GM12878 (cell line): Measurements from ENCODE around the gene HLA-DQB1. TPM values are rescaled to one million over a fixed set of nuclear protein-coding genes. Genes with fewer than 3 reads are reported as not detected.

Source experiments
- ATAC-seq: fragments of 200-7000 bp; cut with Tn5 transposase; 3 replicates; pipeline ENCODE4 v1.9.1; 2020; ENCODE audit warnings: mild to moderate bottlenecking, moderate library complexity
- BruUV-seq: library from RNA; stranded (reverse); fragments of 400-500 nt; replicated peaks from 2 replicates; lab custom pipeline; 2021; lab: Mats Ljungman, UMichigan
- CTCF ChIA-PET: fragments of 300-600 bp; sonication (Branson Sonifier 250); formaldehyde crosslinking; extraction: SDS; loops from one replicate; lab custom pipeline; 2021; ENCODE audit warnings: inconsistent platforms; lab: Yijun Ruan, JAX
- POLR2A ChIA-PET: fragments of 350-600 bp; formaldehyde crosslinking; extraction: SDS; loops from one replicate; lab custom pipeline; 2021; ENCODE audit warnings: inconsistent platforms; lab: Charles Lee
- RAD21 ChIA-PET: fragments of 300-600 bp; sonication (Branson Sonifier 250); formaldehyde crosslinking; loops from one replicate; lab custom pipeline; 2023; ENCODE audit warnings: antibody characterized with exemption; ENCODE audit not compliant: unreplicated experiment; lab: Charles Lee
- SMC1A ChIA-PET: fragments of 300-600 bp; sonication (Branson Sonifier 250); formaldehyde crosslinking; loops from one replicate; lab custom pipeline; 2023; ENCODE audit not compliant: unreplicated experiment, uncharacterized antibody; lab: Charles Lee
- DNase-seq: peaks from one replicate; pipeline ENCODE4 v3.0.0-alpha.2; 2011; ENCODE audit warnings: low read depth, low spot score
- FAIRE-seq: peaks from 3 replicates; lab custom pipeline; 2011; peaks lifted over from hg19 to GRCh38; lab: Jason Lieb, UNC
- H2AFZ ChIP-seq: 2 replicates; pipeline ENCODE4 v1.6.0; 2011; ENCODE audit warnings: low read depth, low read length, control low read depth; ENCODE audit not compliant: control insufficient read depth
- H3K27ac ChIP-seq: 2 replicates; pipeline ENCODE4 v1.5.1; 2011; ENCODE audit warnings: control low read depth; ENCODE audit not compliant: control insufficient read depth, insufficient read depth
- H3K27me3 ChIP-seq, 2 experiments: replicated peaks in 1 of 2; 2 replicates each; pipeline versions ENCODE4 v1.6.0 to v1.6.1; 2011; ENCODE audit warnings: low read length in 1 of 2; ENCODE audit not compliant: control insufficient read depth in 2 of 2, insufficient read depth in 2 of 2
- H3K36me3 ChIP-seq, 2 experiments: 2 replicates each; pipeline ENCODE4 v1.5.1; 2011; ENCODE audit warnings: low read length in 1 of 2; ENCODE audit not compliant: control insufficient read depth in 2 of 2, insufficient read depth in 2 of 2
- H3K4me1 ChIP-seq: 2 replicates; pipeline ENCODE4 v1.6.1; 2011; ENCODE audit warnings: mild to moderate bottlenecking, low read length, moderate library complexity, mixed read lengths; ENCODE audit not compliant: control insufficient read depth, insufficient read depth
- H3K4me2 ChIP-seq: 2 replicates; pipeline ENCODE4 v1.6.0; 2011; ENCODE audit warnings: control low read depth; ENCODE audit not compliant: control insufficient read depth, insufficient read depth
- H3K4me3 ChIP-seq: fragments of 200-600 bp; sonication (generic); 2 replicates; pipeline ENCODE4 v1.5.1; 2016
- H3K79me2 ChIP-seq: 2 replicates; pipeline ENCODE4 v1.6.0; 2011; ENCODE audit warnings: low read length; ENCODE audit not compliant: control insufficient read depth, insufficient read depth
- H3K9ac ChIP-seq: 2 replicates; pipeline ENCODE4 v1.8.0; 2011; ENCODE audit warnings: low read length, control low read depth, mixed read lengths; ENCODE audit not compliant: control insufficient read depth, insufficient read depth
- H3K9me3 ChIP-seq: replicated peaks from 3 replicates; pipeline ENCODE4 v1.5.1; 2011; ENCODE audit warnings: mild to moderate bottlenecking, low read length; ENCODE audit not compliant: control insufficient read depth, insufficient read depth
- H4K20me1 ChIP-seq: 2 replicates; pipeline ENCODE4 v1.6.0; 2011; ENCODE audit not compliant: control insufficient read depth, insufficient read depth
- BACH1 ChIP-seq: fragments of 450-650 bp; IDR thresholded peaks from 2 replicates; pipeline ENCODE4 v1.6.1; 2017; ENCODE audit warnings: mild to moderate bottlenecking, borderline replicate concordance
- BCL11A ChIP-seq: IDR thresholded peaks from 2 replicates; pipeline ENCODE4 v1.6.1; 2011; ENCODE audit warnings: low read depth, low read length
- CREM ChIP-seq: IDR thresholded peaks from 2 replicates; pipeline ENCODE4 v1.6.1; 2014; ENCODE audit warnings: antibody characterized with exemption, low read depth
- ETV6 ChIP-seq, 2 experiments: fragments of 450-650 bp in 1 of 2; IDR thresholded peaks in 1 of 2; conservative IDR thresholded peaks in 1 of 2; 2 replicates each; pipeline ENCODE4 v1.6.1; 2014; ENCODE audit warnings: antibody characterized with exemption in 1 of 2, borderline replicate concordance in 1 of 2, low read depth in 1 of 2, mild to moderate bottlenecking in 1 of 2, moderate library complexity in 1 of 2
- EZH2 ChIP-seq: IDR thresholded peaks from 2 replicates; pipeline ENCODE4 v1.6.1; 2012; ENCODE audit warnings: low read depth, mild to moderate bottlenecking, control low read depth, inconsistent platforms, low read length, borderline replicate concordance; ENCODE audit not compliant: control insufficient read depth
- FOXK2 ChIP-seq: fragments of 450-650 bp; IDR thresholded peaks from 2 replicates; pipeline ENCODE4 v1.6.1; 2017; ENCODE audit warnings: mild to moderate bottlenecking, moderate library complexity
- PML ChIP-seq: IDR thresholded peaks from 2 replicates; pipeline ENCODE4 v1.6.1; 2012; ENCODE audit warnings: low read length, inconsistent platforms
- POLR2A ChIP-seq: IDR thresholded peaks from 2 replicates; pipeline ENCODE4 v1.6.1; 2011; ENCODE audit warnings: low read depth, mild to moderate bottlenecking, low read length
- POLR2AphosphoS5 ChIP-seq: IDR thresholded peaks from 2 replicates; pipeline ENCODE4 v1.6.1; 2011; ENCODE audit warnings: mild to moderate bottlenecking, low read length, inconsistent platforms
- STAT1 ChIP-seq: fragments of 450-650 bp; conservative IDR thresholded peaks from 2 replicates; pipeline ENCODE4 v1.6.1; 2014; ENCODE audit warnings: antibody characterized with exemption, mild to moderate bottlenecking
- TCF12 ChIP-seq: IDR thresholded peaks from 2 replicates; pipeline ENCODE4 v1.6.1; 2011; ENCODE audit warnings: low read depth, mild to moderate bottlenecking, low read length
- ZNF384 ChIP-seq: IDR thresholded peaks from 2 replicates; pipeline ENCODE4 v1.6.1; 2012; ENCODE audit warnings: low read depth, mild to moderate bottlenecking, low read length, improper control_type of control experiment, borderline replicate concordance
- ZNF622 ChIP-seq: fragments of 450-650 bp; IDR thresholded peaks from 2 replicates; pipeline ENCODE4 v1.6.1; 2017; ENCODE audit warnings: mild to moderate bottlenecking, inconsistent platforms
- WGBS: methylation state at CpG from one replicate; pipeline ENCODE4 v1.1.6; 2016; ENCODE audit warnings: low lambda C conversion rate; ENCODE audit not compliant: insufficient replicate concordance, insufficient coverage; ENCODE audit errors: missing lambda C conversion rate; 5-methylcytosine and 5-hydroxymethylcytosine counted together
- in situ Hi-C: fragments of 300-500 bp; cut with MboI; formaldehyde crosslinking; loops from 9 replicates; pipeline ENCODE4 v1.14.3; 2018; ENCODE audit warnings: mixed read lengths
- intact Hi-C: fragments of 100-400 bp; cut with micrococcal nuclease; formaldehyde crosslinking; loops from one replicate; pipeline ENCODE4 v1.14.2; 2022; ENCODE audit not compliant: unreplicated experiment
- polyA plus RNA-seq, 11 experiments: library from polyadenylated mRNA; depleted of rRNA in 4 of 11; unstranded in 6 of 11; stranded (reverse) in 5 of 11; fragments of >200 nt; fragmentation: Nextera tagmentation in 4 of 11; fragmentation: Illumina TruSeq in 1 of 11; extraction: Ambion mirVana in 4 of 11; extraction: Trizol in 1 of 11; gene quantifications; 1 replicate in 1 of 11; 2 replicates in 10 of 11; pipeline versions ENCODE4 v1.2.1 to v1.2.3, GENCODE V29; 2011 to 2016; ENCODE audit warnings: inconsistent platforms in 2 of 11, missing spikeins in 2 of 11, low read depth in 1 of 11
- total RNA-seq, 4 experiments: library from RNA; depleted of rRNA in 3 of 4; stranded (reverse); fragments of >200 nt in 3 of 4; fragmentation: Illumina TruSeq in 1 of 4; extraction: Trizol in 1 of 4; gene quantifications; 2 replicates each; pipeline versions ENCODE4 v1.2.1 to v1.2.3, GENCODE V29; 2013 to 2021
- TF ChIP-seq, protein P1 (sequence below): fragments of 450-650 bp; IDR thresholded peaks from 2 replicates; pipeline ENCODE4 v1.6.1; 2017; ENCODE audit warnings: borderline replicate concordance

The HLA-DQB1 gene
- total and polyA plus RNA-seq, 10 of the 15 experiments (the other 5 are each of a cell fraction or from before 2014, with no cell fraction given), result 38.1 to 403 (median 91.4) TPM

DNA sequence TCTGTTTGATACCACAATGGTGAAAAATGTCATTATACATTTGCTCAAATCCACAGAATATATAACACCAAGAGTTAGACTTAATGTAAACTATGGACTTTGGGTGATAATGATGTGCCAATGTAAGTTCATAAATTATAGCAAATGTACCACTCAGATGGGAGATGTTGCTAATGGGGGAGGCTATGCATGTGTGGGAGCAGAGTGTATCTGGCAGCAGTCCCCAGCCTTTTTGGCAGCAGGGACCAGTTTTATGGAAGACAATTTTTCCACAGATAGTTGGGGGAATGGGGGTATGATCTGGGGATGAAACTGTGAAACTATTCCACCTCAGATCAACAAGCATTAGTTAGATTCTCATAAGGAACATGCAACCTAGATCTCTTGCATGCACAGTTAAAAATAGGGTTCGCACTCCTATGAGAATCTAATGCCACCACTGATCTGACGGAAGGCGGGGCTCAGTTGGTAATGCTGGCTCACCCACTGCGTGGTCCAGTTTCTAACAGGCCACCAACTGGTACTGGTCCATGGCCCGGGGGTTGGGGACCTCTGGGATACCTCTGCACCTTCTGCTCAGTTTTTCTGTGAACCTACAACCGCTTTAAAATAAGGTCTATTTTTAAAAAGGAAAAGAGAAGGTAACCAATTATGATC is 21.3 kb downstream of the HLA-DQB1 start:
- Histone ChIP-seq H3K9ac (no peak overlapping the region), H3K4me1 (peaks cover 4% of the 10 kb centered on the region), H4K20me1 (no peaks in the 10 kb centered on the region), H3K4me3 (no peak overlapping the region), H2AFZ (no peak overlapping the region), H3K4me2 (no peak overlapping the region), H3K27me3 (no peaks in the 10 kb centered on the region), H3K9me3 (no peaks in the 10 kb centered on the region; the same call in 2 of the 3 replicates), H3K79me2 (peaks cover 22% of the 10 kb centered on the region), H3K36me3 (no peaks in the 10 kb centered on the region; a peak in 3 of 4 replicates), H3K27ac (no peak overlapping the region)
- ATAC-seq (no peak), FAIRE-seq (no peak), DNase-seq (no peak)
- TF ChIP-seq POLR2AphosphoS5 (peak; percentile 79), POLR2A (peak; percentile 53), ETV6 (conservative IDR thresholded peaks at IDR 0.05 in 1 of 2, IDR thresholded peaks at IDR 0.05 in 1 of 2; ENCODE audit: borderline replicate concordance in 1 of 2, low read depth in 1 of 2) (no peak)
- no TSS peak for BruUV-seq
- RAD21 ChIA-PET, result interaction anchor here (1.2 to 1.6 kb wide), 2 partner anchors 47 to 203 kb away, joined by 3 to 5 read pairs; no protein-coding TSS in a partner anchor
- POLR2A ChIA-PET, result interaction anchor here (0.9 to 2.5 kb wide), 3 partner anchors 7 to 56 kb away, joined by 3 to 14 read pairs (median 4); partner anchors contain the start of genes HLA-DQA1 and HLA-DRB1
- CTCF ChIA-PET, result interaction anchor here (0.7 to 1.6 kb wide), 5 partner anchors 22 to 226 kb away, joined by 3 to 11 read pairs (median 4); no protein-coding TSS in a partner anchor
- SMC1A ChIA-PET, result interaction anchor here (1.1 to 1.7 kb wide), 8 partner anchors 10 to 213 kb away, joined by 3 to 9 read pairs (median 4); no protein-coding TSS in a partner anchor
- in situ Hi-C loops, result no loop called here
- intact Hi-C loops, result no loop called here
- 72% methylated on average over 6 of the region's 6 CpGs for WGBS

DNA sequence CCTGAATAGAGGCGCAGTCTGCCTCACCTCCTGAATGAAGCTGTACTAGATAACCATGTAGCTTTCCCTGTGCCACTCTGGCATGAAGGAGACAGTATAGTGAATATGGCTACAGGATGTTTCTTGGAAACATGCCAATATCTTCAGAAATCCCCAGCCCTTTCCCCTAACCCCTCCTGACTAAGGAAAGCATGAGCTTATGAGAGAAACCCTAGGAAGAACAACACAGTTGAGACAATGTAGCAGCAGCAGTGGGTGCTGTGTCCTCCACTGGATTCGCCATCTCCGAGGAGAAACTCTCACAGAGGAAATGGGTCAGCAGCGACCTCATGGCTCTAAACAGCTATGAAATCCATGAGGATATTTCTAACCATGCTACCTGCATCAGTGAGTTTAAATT is 22.6 kb downstream of the HLA-DQB1 start:
- Histone ChIP-seq H4K20me1 (no peaks in the 10 kb centered on the region), H3K27me3 (no peaks in the 10 kb centered on the region), H2AFZ (no peak overlapping the region), H3K79me2 (peaks cover 35% of the 10 kb centered on the region), H3K4me1 (peaks cover 4% of the 10 kb centered on the region), H3K27ac (no peak overlapping the region), H3K9ac (no peak overlapping the region), H3K4me3 (no peak overlapping the region), H3K9me3 (no peaks in the 10 kb centered on the region), H3K4me2 (no peak overlapping the region), H3K36me3 (no peaks in the 10 kb centered on the region; a peak in 3 of 4 replicates)
- peak; percentile 58; the same call in 1 of the 2 replicates for TF ChIP-seq PML
- peak; percentile 61 for TF ChIP-seq POLR2A
- no peak for TF ChIP-seq FOXK2
- peak; percentile 88 for TF ChIP-seq POLR2AphosphoS5
- TF ChIP-seq EZH2, result no peak
- TF ChIP-seq BCL11A, result no peak
- TF ChIP-seq ZNF384, result no peak
- no peak for TF ChIP-seq CREM
- TF ChIP-seq, protein P1, sequence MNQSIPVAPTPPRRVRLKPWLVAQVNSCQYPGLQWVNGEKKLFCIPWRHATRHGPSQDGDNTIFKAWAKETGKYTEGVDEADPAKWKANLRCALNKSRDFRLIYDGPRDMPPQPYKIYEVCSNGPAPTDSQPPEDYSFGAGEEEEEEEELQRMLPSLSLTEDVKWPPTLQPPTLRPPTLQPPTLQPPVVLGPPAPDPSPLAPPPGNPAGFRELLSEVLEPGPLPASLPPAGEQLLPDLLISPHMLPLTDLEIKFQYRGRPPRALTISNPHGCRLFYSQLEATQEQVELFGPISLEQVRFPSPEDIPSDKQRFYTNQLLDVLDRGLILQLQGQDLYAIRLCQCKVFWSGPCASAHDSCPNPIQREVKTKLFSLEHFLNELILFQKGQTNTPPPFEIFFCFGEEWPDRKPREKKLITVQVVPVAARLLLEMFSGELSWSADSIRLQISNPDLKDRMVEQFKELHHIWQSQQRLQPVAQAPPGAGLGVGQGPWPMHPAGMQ, result no peak
- TF ChIP-seq STAT1, result no peak
- no peak for TF ChIP-seq TCF12
- no peak for TF ChIP-seq ZNF622
- TF ChIP-seq BACH1, result 0 out of 2 replicates have a peak, but pooled peaks have one; percentile 43
- ATAC-seq, result no peak
- 42% methylated on average over 4 of the region's 4 CpGs for WGBS
- ChIA-PET SMC1A (interaction anchor here (1.0 to 2.0 kb wide), 12 partner anchors 8 to 211 kb away, joined by 3 to 9 read pairs (median 4); no protein-coding TSS in a partner anchor), POLR2A (interaction anchor here (2.3 to 10.8 kb wide), 3 partner anchors 9 to 55 kb away, joined by 8 to 168 read pairs (median 14); partner anchors contain the start of genes HLA-DQB1 and HLA-DRB1), CTCF (interaction anchor here (0.9 to 2.4 kb wide), 6 partner anchors 17 to 183 kb away, joined by 3 to 12 read pairs (median 6); no protein-coding TSS in a partner anchor), RAD21 (interaction anchor here (1.0 to 3.0 kb wide), 6 partner anchors 20 to 203 kb away, joined by 3 to 13 read pairs (median 3); partner anchors contain the start of gene HLA-DRA)
- DNase-seq, result no peak
- intact Hi-C loops, result no loop called here
- BruUV-seq, result no TSS peak
- no peak for FAIRE-seq
- in situ Hi-C loops, result no loop called here
